NCI-H128 (cell line): Measurements from ENCODE around the gene USP16.
A peak's percentile ranks its signal among the peaks of the same experiment; 100 is the strongest.
"Not testable (repeated sequence)": the region's sequence is repeated elsewhere in the genome, so short reads cannot be mapped to it uniquely, and the experiment has no call there.

Source experiments
- DNase-seq: peaks from one replicate; lab custom pipeline; 2025; ENCODE audit not compliant: unreplicated experiment; lab: John Stamatoyannopoulos, UW

Gene USP16

GRCh38 chr21:29024474-29025327 lies at the start of gene USP16:
TSS of gene USP16 (plus strand) at chr21:29024668. CDS start at chr21:29027914, 3,246 bp downstream.
- peak; percentile 93 for DNase-seq

GRCh38 chr21:28975397-28975796 lies 49.1 kb upstream of the USP16 start:
- DNase-seq, result no peak

GRCh38 chr21:28979092-28979491 lies 45.4 kb upstream of the USP16 start:
- no peak for DNase-seq

- no peak for DNase-seq
Observed at GRCh38 chr21:28982637-28983036, 41.8 kb upstream of the USP16 start.

GRCh38 chr21:28986677-28987076 lies 37.8 kb upstream of the USP16 start:
- no peak for DNase-seq

- DNase-seq, result not testable (repeated sequence)
Observed at GRCh38 chr21:28988146-28988545, 36.3 kb upstream of the USP16 start.

- DNase-seq, result no peak
Observed at GRCh38 chr21:28991861-28992525, 32.5 kb upstream of the USP16 start.

- peak; percentile 97 for DNase-seq
Observed at GRCh38 chr21:28992526-28993292, 31.8 kb upstream of the USP16 start, which contains the start of gene LTN1. TSS of gene LTN1 (minus strand) at chr21:28992877. CDS start at chr21:28992805, 72 bp downstream.

- no peak for DNase-seq
Observed at GRCh38 chr21:28993293-28993629, 31.2 kb upstream of the USP16 start.

- peak; percentile 89 for DNase-seq
Observed at GRCh38 chr21:29002442-29003144, 21.9 kb upstream of the USP16 start.

GRCh38 chr21:29005696-29006095 lies 18.8 kb upstream of the USP16 start:
- DNase-seq, result no peak

GRCh38 chr21:29007135-29007534 lies 17.3 kb upstream of the USP16 start:
- DNase-seq, result no peak

- no peak for DNase-seq
Observed at GRCh38 chr21:29007810-29008209, 16.7 kb upstream of the USP16 start.

GRCh38 chr21:29008367-29008766 lies 16.1 kb upstream of the USP16 start:
- no peak for DNase-seq

GRCh38 chr21:29011236-29011635 lies 13.2 kb upstream of the USP16 start:
- not testable (repeated sequence) for DNase-seq

GRCh38 chr21:29017639-29018237 lies 6.7 kb upstream of the USP16 start:
- no peak for DNase-seq

GRCh38 chr21:29018540-29018939 lies 5.9 kb upstream of the USP16 start:
- DNase-seq, result no peak

GRCh38 chr21:29022166-29022565 lies 2.3 kb upstream of the USP16 start:
- no peak for DNase-seq

- no peak for DNase-seq
Observed at GRCh38 chr21:29025328-29025713, 853 bp downstream of the USP16 start.

- DNase-seq, result no peak
Observed at GRCh38 chr21:29029524-29029923, 5.1 kb downstream of the USP16 start.

GRCh38 chr21:29030909-29031308 lies 6.4 kb downstream of the USP16 start:
- no peak for DNase-seq
